Heart left ventricle (tissue), 13 donors: ENCODE results near the gene SARM1.

Experiments used
- POLR2A ChIP-seq, 2 donors: fragments of 450-650 bp; IDR thresholded peaks; one replicate each; pipeline ENCODE4 v1.6.1; 2017; ENCODE audit warnings: antibody characterized with exemption in 2 of 2, mild to moderate bottlenecking in 2 of 2, moderate library complexity in 2 of 2
- TF ChIP-seq, protein P1 (sequence below), 12 donors: fragments of 200-600 bp; sonication (generic) in 4 of 12; IDR thresholded peaks; one replicate each; pipeline versions ENCODE4 v1.5.0 to v1.8.0; 2018 to 2022; ENCODE audit warnings: antibody characterized with exemption in 12 of 12, mild to moderate bottlenecking in 5 of 12
- donor health status: ischemic (EF 13 %, LVEDD 7.1; RV severe dilation, severe dysfunction).
- donor health status: DM: no; HTN: yes; CAD: no.
- donor health status: DM: no; HTN: no; CAD: no.
- donor health status: ischemic (EF 25% LVEDD 6.9; RV normal size, moderate dysfunction).
- donor health status: ischemic (EF 25% LVEDD 5.7; RV mildly dilated, moderate dysfunction).
- donor health status: ischemic (EF 35%, LVEDD 5.7; RV mildly dilated, moderate dysfunction).
- donor health status: nonischemic (EF 11% LVEDD 7.7; RV severe dilation, severe dysfunction).
- donor health status: DM: yes; HTN: yes; CAD: no.
- donor health status: PGD.
- donor health status: ischemic (EF 29% LVEDD 5.4; RV normal size, mild dysfunction).
- donor health status: nonischemic (EF 23%, LVEDD 6.1; RV moderate dilation, normal function).

DNA sequence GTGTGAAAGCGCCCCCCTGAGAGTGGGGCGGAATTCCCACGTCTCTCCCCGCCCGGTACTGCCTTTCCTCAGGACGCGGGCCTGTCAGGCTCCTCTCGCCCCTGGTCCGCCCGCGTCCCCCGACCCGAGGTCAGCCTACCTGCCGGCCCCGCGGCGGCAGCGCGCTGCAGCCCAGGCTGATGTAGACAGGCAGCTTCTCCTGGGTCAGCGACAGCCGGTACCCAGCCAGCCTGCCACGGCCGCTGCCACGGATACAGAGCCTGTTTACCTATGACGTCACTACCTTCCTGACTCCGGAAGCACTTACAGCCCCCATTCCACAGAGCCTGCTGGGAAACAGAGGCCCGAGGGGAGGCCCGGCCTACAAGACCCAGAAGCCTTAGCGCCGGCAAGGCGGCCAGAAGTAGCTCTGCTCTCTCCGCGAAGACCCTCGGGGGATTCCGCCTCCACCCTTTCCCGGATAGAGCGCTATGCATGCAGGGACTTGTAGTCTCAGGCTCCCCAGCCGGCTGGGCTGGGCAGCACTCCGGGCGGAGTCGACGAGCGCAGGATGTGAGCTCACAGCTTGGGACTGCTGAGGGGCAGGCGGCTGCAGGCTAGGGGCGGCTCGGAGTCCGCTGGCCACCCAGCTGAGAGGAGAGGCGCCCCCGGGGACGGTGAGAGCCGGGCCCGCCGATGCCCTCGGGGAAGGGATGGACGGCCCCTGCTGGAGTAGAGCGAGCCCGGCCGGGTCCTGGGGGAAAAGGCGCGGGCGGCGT, 36.1 kb upstream of the SARM1 start, which contains the start of the genes IFT20 and TNFAIP1:
- TF ChIP-seq, protein P1, sequence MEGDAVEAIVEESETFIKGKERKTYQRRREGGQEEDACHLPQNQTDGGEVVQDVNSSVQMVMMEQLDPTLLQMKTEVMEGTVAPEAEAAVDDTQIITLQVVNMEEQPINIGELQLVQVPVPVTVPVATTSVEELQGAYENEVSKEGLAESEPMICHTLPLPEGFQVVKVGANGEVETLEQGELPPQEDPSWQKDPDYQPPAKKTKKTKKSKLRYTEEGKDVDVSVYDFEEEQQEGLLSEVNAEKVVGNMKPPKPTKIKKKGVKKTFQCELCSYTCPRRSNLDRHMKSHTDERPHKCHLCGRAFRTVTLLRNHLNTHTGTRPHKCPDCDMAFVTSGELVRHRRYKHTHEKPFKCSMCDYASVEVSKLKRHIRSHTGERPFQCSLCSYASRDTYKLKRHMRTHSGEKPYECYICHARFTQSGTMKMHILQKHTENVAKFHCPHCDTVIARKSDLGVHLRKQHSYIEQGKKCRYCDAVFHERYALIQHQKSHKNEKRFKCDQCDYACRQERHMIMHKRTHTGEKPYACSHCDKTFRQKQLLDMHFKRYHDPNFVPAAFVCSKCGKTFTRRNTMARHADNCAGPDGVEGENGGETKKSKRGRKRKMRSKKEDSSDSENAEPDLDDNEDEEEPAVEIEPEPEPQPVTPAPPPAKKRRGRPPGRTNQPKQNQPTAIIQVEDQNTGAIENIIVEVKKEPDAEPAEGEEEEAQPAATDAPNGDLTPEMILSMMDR (IDR thresholded peaks at IDR 0.05), result no peak
- TF ChIP-seq POLR2A (IDR thresholded peaks at IDR 0.05), result peak; percentile 79 to 96
